CD4-positive, alpha-beta T cell treated with Interleukin-4 for 4 hours (primary cell): Measurements from ENCODE around the gene WIZ.
"Not testable (repeated sequence)": the region's sequence is repeated elsewhere in the genome, so short reads cannot be mapped to it uniquely, and the experiment has no call there.

ENCODE experiments used
- DNase-seq: peaks from one replicate; pipeline ENCODE4 v3.0.0-alpha.2; 2020

WIZ gene

GRCh38 chr19:15449620-15450527, at the start of gene WIZ:
TSS of gene WIZ (minus strand) at chr19:15449956. CDS start at chr19:15448307, 1,649 bp downstream.
- peak; percentile 81 for DNase-seq

DNA sequence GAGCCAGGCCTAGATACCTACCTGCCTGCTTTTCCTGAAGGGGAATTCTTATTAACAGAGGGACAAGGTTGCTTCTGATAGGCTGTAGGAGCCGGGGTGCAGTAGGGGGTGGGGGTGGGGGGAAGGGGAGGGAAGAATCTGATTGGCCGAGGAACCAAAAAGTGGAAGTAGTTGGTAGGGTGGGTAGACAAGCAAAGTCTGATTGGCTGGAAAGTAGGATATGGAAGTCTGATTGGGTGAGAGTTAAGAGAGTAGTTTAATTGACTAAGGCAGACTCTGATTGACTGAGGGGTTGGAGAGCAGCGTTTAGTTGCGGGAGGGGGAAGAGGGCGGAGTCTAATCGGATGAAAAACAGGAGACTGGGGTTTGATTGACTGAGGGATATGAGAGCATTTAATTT, 49.2 kb upstream of the WIZ start:
- no peak for DNase-seq

DNA sequence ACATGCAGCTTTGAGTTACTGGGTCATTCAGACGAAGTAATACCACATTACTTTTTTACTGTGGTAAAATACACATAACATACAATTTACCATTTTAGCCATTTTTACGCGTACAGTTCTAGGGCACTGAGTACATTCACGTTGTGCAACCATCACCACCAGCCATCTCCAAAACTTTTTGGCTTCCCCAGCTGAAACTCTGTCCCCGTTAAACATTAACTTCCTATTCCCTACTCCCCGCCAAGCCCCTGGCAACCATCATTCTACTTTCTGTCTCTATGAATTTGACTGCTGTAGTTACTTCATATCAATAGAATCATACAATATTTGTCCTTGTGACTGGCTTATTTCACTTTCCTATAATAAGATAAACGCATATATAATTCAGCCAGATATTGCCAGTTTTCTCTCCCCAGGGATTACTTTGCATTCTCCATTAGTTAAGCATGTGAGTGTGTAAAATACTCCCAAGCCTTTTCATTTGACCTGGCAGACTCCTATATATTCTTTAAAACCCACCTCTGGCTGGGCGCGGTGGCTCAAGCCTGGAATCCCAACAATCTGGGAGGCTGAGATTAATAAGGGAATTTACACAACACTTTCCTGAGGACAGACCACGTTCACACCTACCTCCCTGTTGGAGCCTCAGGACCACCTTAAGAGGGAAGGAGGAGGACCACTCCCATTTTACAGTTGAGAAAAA, 48.6 kb upstream of the WIZ start:
- DNase-seq, result no peak

DNA sequence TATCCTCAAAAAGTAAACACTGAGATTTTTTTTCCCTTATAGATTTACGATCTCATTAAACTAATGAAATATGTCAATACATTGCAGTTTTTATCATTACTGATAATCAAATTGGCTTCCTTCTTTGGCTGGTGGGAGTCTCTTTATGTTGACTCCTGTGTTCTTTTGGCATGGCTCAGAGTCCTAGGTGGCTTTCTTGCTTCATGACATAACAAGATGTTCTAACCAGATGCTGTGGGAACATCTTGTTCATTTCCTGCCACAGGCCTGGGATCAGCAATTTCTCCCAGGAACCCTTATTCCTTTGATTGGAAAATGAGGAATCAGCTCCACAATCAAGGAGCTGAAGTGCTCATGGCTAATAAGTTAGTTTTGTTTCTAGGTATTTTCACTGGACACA, 45.4 kb upstream of the WIZ start:
- no peak for DNase-seq

- no peak for DNase-seq
These were observed 38.9 kb upstream of the WIZ start for GRCh38 chr19:15488489-15489226.

DNA sequence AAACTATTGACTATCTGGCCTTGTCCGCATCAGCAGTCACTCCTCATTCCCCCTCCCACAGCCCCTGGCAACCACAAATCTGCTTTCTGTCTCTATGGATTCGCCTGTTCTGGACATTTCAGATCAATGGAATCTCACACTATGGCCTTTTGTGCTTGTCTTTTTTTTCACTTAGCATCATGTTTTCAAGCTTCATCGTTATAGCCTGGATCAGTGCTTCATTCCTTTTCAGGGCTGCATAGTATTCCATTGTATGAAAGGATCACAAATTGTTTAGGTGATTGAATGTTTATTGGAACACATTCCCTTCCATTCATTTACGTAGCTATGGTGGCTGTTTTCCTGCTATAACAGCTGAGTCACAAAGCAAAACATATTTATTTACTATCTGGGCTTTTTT, 37.3 kb upstream of the WIZ start:
- no peak for DNase-seq

DNA sequence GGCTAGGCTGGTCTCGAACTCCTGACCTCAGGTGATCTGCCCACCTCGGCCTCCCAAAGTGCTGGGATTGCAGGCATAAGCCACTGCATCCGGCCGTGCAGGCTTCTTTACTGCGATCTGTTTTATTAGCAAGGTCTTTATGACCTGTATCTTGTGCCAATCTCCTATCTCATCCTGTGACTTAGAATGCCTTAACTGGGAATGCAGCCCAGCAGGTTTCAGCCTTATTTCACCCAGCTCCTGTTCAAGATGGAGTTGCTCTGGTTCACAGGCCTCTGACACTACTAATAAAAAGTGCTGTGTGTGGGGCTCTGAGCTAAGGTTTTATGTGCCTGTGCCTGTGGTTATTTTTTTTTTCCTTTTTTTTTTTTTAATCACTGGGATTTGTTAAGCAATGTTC, 36.0 kb upstream of the WIZ start:
- not testable (repeated sequence) for DNase-seq

DNA sequence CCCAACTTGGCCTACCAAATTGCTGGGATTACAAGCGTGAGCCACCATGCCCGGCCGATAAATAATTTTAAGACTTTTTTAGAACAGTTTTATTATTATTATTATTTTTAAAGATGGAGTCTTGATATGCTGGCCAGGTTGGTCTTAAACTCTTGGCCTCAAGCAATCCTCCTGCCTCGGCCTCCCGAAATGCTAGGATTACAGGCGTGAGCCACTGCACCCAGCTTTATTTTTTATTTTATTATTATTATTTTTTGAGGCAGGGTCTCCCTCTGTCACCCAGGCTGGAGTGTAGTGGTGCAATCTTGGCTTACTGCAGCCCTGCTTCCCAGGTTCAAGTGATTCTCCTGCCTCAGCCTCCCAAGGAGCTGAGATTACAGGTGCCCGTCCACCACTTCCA, 31.2 kb upstream of the WIZ start:
- DNase-seq, result not testable (repeated sequence)

DNA sequence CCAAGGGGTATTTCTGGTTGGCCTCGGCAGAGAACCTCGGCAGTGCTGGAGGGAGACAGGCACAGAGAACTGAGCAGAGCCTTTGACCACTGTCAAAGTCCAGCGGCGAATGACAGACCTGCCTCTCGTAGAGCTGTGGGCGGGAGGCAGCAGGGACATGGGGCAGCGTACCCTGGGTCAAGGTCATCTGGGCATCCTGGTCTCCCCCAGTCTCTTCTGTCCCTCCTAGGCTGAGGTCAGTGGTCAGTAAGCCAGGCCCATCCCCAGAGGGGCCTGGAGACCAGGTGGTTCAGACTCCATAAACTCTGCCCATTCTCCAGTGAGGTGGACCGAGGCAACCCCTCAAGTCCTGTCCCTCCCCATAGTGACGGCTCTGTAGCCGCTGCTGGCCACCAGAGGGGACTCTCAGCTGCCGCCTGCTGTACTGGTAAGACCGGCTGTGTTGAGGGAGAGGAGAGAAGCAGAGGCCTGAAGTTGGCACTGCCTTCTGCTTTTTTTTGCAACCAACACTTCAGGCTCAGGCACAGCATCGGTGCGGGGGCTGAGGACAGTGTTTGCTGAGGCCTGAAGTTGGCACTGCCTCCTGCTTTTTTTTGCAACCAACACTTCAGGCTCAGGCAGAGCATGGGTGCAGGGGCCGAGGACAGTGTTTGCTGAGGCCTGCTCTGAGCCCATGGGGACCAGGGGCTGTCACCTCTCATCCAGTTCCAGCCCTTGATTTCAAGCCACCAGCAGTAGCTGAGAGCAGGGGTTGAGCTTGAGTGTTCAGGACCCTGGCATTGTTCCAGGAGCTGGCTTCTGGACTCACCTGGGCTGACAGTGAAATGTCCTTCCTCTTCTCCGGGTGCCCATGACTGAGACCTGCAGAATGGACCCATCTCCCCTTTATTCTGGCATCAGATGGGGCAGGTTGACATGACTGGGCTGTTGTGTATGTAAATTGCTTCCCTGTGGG, 29.9 kb upstream of the WIZ start, which contains the start of gene PGLYRP2:
PGLYRP2 (minus strand) TSS at position 111 of the 955 bp plus-strand sequence. CDS start 130 bp downstream, outside the sequence.
- DNase-seq, result no peak

DNA sequence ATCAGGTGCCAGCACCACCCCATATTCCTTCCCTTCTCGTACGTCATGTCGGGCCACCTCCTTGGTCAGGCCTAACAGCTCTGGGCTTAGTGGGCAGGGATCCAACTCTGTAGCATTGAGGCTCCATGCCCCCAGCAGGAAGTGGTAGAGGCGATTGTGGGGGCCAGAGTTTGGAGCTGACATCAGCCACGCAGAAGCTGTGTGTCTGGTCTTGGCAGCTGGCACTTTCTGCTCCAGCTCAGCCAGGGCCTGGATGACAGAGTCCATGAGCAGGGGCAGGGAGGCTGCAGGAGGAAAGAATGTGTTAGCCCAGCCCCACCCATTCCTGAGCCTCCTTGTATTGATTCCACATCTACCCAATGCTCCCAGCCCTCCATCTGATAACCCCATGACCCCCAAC, 26.6 kb upstream of the WIZ start:
- DNase-seq, result no peak

DNA sequence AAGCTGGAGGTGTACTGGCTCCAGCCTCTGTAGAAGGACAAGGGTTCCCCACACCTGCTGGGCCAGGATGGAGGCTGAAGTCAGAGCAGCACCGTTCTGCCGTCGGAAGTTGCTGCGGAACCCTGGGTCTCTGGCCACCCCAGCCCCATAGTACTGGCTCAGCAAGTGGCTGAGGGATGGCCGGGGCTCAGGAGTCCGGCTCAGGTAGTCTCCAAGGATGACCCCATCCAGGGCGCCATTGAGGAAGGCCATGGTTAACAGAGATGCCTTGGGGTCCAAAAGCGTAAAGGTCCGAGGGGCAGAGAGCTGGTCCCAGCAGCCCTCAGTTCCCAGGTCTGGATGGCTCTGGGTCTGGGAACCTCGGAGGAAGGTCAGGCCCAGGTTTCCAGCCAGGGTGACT, 25.9 kb upstream of the WIZ start:
- DNase-seq, result no peak

DNA sequence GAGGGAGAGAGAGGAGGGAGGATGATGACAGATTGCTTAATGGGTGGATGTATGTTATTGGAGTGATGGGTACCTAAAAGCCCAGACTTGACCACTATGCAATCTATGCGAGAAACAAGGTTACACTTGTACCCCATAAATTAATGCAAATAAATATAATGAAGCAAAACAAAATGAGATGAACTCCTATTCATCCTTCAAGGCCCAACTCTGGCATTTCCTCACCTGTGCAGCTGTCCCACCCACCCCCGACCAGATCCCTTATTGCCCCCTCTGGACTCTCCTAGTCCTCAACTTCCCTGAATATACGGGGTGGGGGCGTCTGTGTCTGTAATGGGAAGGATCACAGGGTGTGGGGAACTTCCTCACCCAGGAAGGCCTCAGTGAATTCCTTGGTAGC, 25.4 kb upstream of the WIZ start:
- DNase-seq, result no peak

DNA sequence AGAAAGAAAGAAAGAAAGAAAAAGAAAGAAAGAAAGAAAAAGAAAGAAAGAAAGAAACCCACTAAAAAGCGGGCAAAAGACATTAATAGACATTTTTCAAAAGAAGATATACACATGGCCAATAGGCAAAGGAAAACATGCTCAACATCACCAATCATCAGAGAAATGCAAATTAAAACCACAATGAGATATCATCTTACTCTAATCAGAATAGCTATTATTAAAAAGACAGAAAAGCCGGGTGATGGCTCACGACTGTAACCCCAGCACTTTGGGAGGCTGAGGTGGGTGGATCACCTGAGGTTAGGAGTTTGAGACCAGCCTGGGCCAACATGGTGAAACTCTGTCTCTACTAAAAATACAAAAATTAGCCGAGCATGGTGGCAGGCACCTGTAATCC, 24.1 kb upstream of the WIZ start:
- peak; percentile 26 for DNase-seq

- DNase-seq, result no peak
These were observed 21.9 kb upstream of the WIZ start for GRCh38 chr19:15471639-15472101.

GRCh38 chr19:15469513-15470297, 19.9 kb upstream of the WIZ start:
- peak; percentile 22 for DNase-seq

GRCh38 chr19:15468675-15469512, 19.1 kb upstream of the WIZ start:
- no peak for DNase-seq

DNA sequence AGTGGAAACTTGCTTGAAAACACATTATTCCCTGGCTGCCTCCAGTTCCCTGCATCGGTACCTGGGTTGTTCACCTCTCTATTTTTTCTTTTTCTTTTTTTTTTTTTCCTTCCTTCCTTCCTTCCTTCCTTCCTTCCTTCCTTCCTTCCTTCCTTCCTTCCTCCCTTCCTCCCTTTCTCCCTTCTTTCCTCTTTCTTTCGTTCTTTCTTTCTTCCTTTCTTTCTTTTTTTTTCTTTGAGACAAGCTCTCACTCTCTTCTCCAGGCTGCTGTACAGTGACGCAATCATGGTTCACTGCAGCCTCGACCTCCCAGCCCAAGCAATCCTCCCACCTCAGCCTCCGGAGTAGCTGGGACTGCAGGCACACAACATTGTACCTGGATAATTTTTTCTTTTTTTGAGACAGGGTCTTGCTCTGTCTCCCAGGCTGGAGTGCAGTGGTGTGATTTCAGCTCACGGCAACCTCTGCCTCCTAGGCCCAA, 18.0 kb upstream of the WIZ start:
- DNase-seq, result no peak

- peak; percentile 96 for DNase-seq
These were observed 17.3 kb upstream of the WIZ start for GRCh38 chr19:15466851-15467733.
